Psoas muscle (tissue), 8 donors: ENCODE data around the gene CCL25. TPM values are rescaled to one million over a fixed set of nuclear protein-coding genes. Genes with fewer than 3 reads are reported as not detected.

Experiments used
- ATAC-seq, 4 donors: fragments of 200-7000 bp; cut with Tn5 transposase; one replicate each; pipeline ENCODE4 v1.9.1; 2020; ENCODE audit warnings: moderate library complexity in 3 of 4, mild to moderate bottlenecking in 2 of 4
- DNase-seq, 2 donors: peaks; one replicate each; pipeline ENCODE4 v3.0.0-alpha.2; 2020
- H3K27ac ChIP-seq: fragments of 200-600 bp; one replicate; pipeline ENCODE4 v1.8.0; 2022
- H3K27me3 ChIP-seq, 3 donors: fragments of 200-600 bp in 1 of 3; one replicate each; pipeline versions ENCODE4 v1.6.1 to v1.8.0; 2013 to 2022; ENCODE audit warnings: low read length in 2 of 3, mild to moderate bottlenecking in 2 of 3, moderate library complexity in 1 of 3; ENCODE audit not compliant: insufficient read depth in 3 of 3
- H3K36me3 ChIP-seq, 2 donors: fragments of 200-600 bp in 1 of 2; one replicate each; pipeline versions ENCODE4 v1.6.1 to v1.8.0; 2013 to 2022; ENCODE audit warnings: low read depth in 1 of 2, mild to moderate bottlenecking in 1 of 2, moderate library complexity in 1 of 2; ENCODE audit not compliant: insufficient read depth in 1 of 2
- H3K4me1 ChIP-seq: fragments of 200-600 bp; one replicate; pipeline ENCODE4 v1.8.0; 2022
- H3K4me3 ChIP-seq: fragments of 200-600 bp; one replicate; pipeline ENCODE4 v1.8.0; 2022; ENCODE audit warnings: mild to moderate bottlenecking
- H3K9me3 ChIP-seq: fragments of 200-600 bp; one replicate; pipeline ENCODE4 v1.8.0; 2022
- WGBS, 3 donors: extraction: QIAGEN DNeasy Blood & Tissue Kit; methylation state at CpG; one replicate each; pipeline versions ENCODE4 v1.1.6 to v1.1.7; 2013; 5-methylcytosine and 5-hydroxymethylcytosine counted together
- intact Hi-C, 2 donors: fragments of 100-400 bp; cut with DNase I; formaldehyde crosslinking; loops; one replicate each; pipeline versions ENCODE4 v1.11.0 to v1.14.2; 2022
- polyA plus RNA-seq, 3 donors: library from polyadenylated mRNA; stranded (reverse); fragments of 200-250 nt; gene quantifications; one replicate each; pipeline ENCODE4 v1.2.3, GENCODE V29; 2013
- total RNA-seq, 4 donors: library from RNA; stranded (reverse); fragmentation: NEBNext Ultra II Directional in 2 of 4; extraction: Animal tissue kit (Norgen Biotek cat#: 25700) in 2 of 4; gene quantifications; one replicate each; pipeline versions ENCODE4 v1.2.1 to v1.2.4, GENCODE V29; 2021 to 2023
- TF ChIP-seq, protein P1 (sequence below): fragments of 200-600 bp; IDR thresholded peaks from one replicate; pipeline ENCODE4 v1.8.0; 2022; ENCODE audit warnings: antibody characterized with exemption
- donor health status: healthy with polysubstance abuse.
- donor health status: DM: no; HTN: no; CAD: no; lungs with moderate emphysema.
- donor health status: Bipolar disorder and iron deficiency.
- donor health status: healthy.
- donor health status: DM: yes; HTN: yes; CAD: no.
- donor health status: DM: no; HTN: no; CAD: no.
- donor health status: DM: no; HTN: no; CAD: no.
- donor health status: DM: yes; HTN: yes; CAD: no.

Gene CCL25
- total and polyA plus RNA-seq, 7 donors = 0.22 TPM; not detected in 6

DNA sequence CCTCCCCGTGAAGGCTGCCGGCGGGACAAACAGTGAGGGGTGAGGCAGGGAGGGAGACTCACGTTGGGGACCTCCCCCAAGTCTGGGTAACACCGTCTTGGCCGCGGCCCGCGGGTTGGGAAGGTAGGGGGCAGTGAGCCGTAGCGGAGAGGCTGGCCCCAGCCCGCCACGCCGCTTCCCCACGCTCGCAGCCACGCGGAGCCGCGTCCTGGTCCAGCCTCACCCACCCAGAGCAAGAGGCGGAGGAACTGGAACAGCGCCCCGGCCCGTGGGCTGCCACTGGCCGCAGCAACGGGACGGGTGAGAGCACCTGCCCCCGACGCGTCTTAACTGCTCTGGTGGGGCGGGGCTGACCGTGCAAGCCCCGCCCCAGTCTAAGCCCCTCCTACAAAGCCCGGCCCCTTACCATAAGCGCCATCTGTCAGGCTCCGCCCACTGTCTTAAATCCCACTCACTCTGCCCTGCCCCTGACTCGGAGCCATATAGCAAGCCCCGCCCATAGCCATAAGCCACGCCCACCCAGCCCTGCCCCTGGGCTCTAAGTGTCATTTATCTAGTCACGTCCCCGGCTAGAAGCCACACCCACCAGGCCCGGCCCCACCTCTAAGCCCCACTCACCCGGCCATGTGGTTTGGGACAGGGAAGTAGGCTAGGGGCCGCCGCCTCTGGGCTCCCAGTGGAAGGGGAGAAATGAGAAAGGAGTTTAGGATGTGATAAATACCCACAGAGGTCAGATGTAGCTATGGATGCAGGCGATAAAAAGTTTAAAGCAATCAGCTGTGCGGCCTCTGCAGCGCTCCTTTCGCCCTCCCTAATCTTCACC, 2.1 kb upstream of the CCL25 start:
- Histone ChIP-seq H3K36me3 (no peaks in the 10 kb centered on the region), H3K27ac (no peak overlapping the region), H3K4me3 (peak overlapping the region; percentile 33), H3K9me3 (no peaks in the 10 kb centered on the region), H3K27me3 (peaks cover 0 to 9% (median 6%) of the 10 kb centered on the region in 3 donors), H3K4me1 (no peaks in the 10 kb centered on the region)
- 9 to 10% (median 10%) methylated on average over 43 to 49 of the region's 49 CpGs for WGBS, 3 donors
- ATAC-seq = peak; percentile 61 to 79 (median 78)
- intact Hi-C loops = no loop called here
- TF ChIP-seq, protein P1, sequence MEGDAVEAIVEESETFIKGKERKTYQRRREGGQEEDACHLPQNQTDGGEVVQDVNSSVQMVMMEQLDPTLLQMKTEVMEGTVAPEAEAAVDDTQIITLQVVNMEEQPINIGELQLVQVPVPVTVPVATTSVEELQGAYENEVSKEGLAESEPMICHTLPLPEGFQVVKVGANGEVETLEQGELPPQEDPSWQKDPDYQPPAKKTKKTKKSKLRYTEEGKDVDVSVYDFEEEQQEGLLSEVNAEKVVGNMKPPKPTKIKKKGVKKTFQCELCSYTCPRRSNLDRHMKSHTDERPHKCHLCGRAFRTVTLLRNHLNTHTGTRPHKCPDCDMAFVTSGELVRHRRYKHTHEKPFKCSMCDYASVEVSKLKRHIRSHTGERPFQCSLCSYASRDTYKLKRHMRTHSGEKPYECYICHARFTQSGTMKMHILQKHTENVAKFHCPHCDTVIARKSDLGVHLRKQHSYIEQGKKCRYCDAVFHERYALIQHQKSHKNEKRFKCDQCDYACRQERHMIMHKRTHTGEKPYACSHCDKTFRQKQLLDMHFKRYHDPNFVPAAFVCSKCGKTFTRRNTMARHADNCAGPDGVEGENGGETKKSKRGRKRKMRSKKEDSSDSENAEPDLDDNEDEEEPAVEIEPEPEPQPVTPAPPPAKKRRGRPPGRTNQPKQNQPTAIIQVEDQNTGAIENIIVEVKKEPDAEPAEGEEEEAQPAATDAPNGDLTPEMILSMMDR = no peak
- DNase-seq = peak; percentile 77 to 86

DNA sequence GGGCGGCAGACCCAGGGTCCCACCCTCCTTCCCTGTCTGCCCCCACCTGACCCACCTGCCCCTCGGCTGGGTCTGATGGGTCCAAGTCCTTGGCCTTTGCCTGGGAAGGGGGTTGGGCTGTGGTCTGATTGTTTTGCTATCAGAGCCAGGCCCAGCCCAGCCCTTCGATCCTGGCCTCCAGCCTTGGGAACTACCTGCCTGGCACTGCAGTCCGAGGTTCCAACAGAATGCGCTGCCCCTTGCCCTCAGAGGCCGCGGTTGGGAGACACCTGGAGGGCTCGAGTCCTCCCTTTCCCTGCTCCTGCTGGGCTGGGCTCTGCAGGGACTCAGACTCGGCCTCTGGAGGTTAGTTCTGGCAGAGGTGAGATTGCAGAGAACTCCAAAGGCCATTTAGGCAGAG, 1.6 kb downstream of the CCL25 start:
- DNase-seq (no peak), ATAC-seq (no peak)
- H3K4me1 ChIP-seq = no peaks in the 10 kb centered on the region
- intact Hi-C loops = no loop called here
- H3K9me3 ChIP-seq = no peaks in the 10 kb centered on the region
- H3K27ac ChIP-seq = no peak overlapping the region
- 42 to 66% (median 57%) methylated on average over 9 of the region's 9 CpGs for WGBS, 3 donors
- no peaks in the 10 kb centered on the region for H3K36me3 ChIP-seq
- TF ChIP-seq, protein P1 = no peak
- no peak overlapping the region for H3K4me3 ChIP-seq
- H3K27me3 ChIP-seq = peaks cover 0 to 8% (median 6%) of the 10 kb centered on the region in 3 donors

DNA sequence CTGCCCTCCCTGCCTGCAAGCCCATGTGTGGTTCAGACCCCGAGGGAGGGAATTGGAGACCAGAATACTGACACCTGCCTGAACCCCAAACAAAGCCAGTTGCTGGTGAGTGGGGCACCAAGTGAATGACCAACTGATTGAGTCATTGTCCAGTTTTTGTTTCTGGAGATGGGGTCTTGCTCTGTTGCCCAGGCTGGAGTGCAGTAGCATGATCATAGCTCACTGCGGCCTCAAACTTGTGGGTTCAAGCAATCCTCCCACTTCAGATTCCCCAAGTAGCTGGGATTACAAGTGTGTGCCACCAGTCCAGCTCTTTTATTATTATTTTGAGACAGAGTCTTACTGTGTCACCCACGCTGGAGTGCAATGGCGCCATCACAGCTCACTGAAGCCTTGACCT, 4.0 kb downstream of the CCL25 start:
- no peak for DNase-seq
- Histone ChIP-seq H3K4me3 (no peak overlapping the region), H3K27me3 (peaks cover 0 to 5% (median 2%) of the 10 kb centered on the region in 3 donors), H3K36me3 (no peaks in the 10 kb centered on the region), H3K4me1 (no peaks in the 10 kb centered on the region), H3K27ac (no peak overlapping the region), H3K9me3 (no peaks in the 10 kb centered on the region)
- intact Hi-C loops = no loop called here
- ATAC-seq = no peak
- TF ChIP-seq, protein P1 = no peak
- WGBS, 3 donors = 91 to 96% (median 93%) methylated on average over 4 of the region's 4 CpGs

- WGBS, 3 donors = 77 to 84% (median 80%) methylated on average over 7 of the region's 7 CpGs
- TF ChIP-seq, protein P1 = no peak
- intact Hi-C loops = no loop called here
Measured at GRCh38 chr19:8057545-8058270, 5.1 kb downstream of the CCL25 start.

More at GRCh38 chr19:8057545-8058270, 5.1 kb downstream of the CCL25 start:
- no peaks in the 10 kb centered on the region for H3K4me1 ChIP-seq
- ATAC-seq (no peak), DNase-seq (no peak)
- H3K27me3 ChIP-seq = no peaks in the 10 kb centered on the region
- H3K27ac ChIP-seq = no peak overlapping the region
- H3K4me3 ChIP-seq = no peak overlapping the region
- H3K36me3 ChIP-seq = no peaks in the 10 kb centered on the region
- H3K9me3 ChIP-seq = no peaks in the 10 kb centered on the region
